Activated naive CD4-positive, alpha-beta T cell treated with anti-CD3 and anti-CD28 coated beads, Interleukin-2, amount 50 U/mL, for 16 hours (primary cell): ENCODE results near the gene APBB3.
"Not testable (repeated sequence)": the region's sequence is repeated elsewhere in the genome, so short reads cannot be mapped to it uniquely, and the experiment has no call there.

Source experiments
- DNase-seq: peaks from one replicate; pipeline ENCODE4 v3.0.0-alpha.2; 2020

The APBB3 gene, protein sequence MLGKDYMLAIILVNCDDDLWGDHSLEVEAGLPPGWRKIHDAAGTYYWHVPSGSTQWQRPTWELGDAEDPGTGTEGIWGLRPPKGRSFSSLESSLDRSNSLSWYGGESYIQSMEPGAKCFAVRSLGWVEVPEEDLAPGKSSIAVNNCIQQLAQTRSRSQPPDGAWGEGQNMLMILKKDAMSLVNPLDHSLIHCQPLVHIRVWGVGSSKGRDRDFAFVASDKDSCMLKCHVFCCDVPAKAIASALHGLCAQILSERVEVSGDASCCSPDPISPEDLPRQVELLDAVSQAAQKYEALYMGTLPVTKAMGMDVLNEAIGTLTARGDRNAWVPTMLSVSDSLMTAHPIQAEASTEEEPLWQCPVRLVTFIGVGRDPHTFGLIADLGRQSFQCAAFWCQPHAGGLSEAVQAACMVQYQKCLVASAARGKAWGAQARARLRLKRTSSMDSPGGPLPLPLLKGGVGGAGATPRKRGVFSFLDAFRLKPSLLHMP

DNA sequence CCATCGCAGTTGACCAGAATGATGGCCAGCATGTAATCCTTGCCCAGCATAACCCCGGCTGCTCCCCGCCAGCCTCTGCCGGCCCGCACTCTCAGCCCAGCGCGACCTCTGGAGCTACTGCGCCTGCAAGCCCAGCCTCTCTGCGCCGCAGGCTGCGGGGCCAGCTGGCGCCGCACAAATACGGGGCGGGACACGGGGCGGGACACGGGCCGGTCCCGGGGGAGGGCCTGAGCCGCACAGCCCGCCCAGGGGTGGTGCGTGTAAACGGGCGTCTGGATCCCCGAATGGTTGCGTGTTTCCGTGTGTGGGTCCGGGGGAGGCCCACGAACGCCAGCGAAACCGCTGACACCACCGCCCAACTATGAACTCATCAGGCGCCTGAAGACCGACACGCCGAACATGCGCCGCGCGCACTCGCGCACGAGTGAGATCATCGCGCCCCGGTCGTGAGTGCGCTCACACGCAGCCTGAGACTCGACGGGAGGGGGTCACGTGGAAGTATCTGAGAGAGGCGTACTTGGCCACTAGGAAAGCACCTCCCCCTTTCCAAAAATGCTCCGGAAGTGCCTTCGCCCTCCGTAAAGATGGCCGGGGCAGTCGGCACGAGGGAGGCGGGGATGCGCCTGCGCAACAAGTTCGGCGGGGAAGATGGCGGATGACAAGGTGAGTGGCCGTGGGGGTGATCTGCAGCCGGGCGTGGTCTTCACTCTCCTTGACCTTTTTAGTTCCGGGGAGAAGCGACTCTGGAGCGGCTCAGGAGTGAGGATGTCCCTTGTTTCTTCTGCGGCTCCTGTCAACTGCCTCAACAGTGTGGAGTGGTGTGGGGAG, at the start of gene APBB3, which contains the start of gene SLC35A4:
Gene APBB3, minus strand, starts transcription at position 403 of the 828 bp plus-strand sequence. Its CDS starts 353 bp downstream, at position 50.
Gene SLC35A4, plus strand, starts transcription at position 633 of the 828 bp plus-strand sequence. CDS start 2,342 bp downstream, outside the sequence.
- DNase-seq = peak; percentile 96

DNA sequence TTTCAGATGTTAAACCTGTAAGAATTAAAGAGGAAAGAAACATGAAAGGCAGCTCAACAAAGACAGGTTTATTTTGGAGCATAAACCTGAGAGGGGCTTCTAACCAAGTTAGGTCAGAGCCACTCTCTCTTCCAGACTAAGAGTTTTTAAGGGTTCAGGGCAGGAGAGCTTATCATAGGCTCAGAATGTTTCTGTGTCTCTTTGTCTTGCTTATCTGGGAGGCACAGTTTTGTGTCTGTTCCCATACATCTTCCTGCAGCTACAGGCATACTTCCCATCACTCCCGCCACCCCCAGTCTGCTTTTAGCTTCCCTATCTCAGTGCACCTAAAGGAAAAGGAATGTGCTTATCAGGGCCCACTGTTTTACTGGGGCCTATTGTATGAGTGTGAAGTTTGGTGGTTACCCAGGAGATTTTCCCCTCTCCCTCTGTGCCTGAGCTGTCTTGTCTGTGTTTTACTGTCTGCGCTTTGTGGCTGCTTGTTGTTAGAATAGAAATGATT, 46.7 kb upstream of the APBB3 start:
- DNase-seq = no peak

DNA sequence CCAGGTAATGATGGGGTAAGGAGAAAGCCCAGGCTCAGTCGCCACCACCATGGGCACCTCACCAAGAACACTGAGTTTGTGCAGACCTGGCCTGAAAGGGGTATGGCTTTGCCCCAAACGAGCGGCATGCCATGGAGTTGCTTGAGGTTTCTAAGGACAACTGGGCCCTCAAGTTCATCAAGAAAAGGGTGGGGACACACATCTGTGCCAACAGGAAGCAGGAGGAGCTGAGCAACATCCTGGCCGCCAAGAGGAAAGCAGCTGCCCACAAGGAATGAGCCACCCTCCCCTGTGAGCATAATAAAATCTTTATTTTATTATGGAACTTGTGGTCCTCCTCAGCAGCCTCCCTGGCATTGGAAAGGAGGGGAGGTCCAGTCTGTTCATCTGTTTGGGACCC, 44.7 kb upstream of the APBB3 start:
- no peak for DNase-seq

DNA sequence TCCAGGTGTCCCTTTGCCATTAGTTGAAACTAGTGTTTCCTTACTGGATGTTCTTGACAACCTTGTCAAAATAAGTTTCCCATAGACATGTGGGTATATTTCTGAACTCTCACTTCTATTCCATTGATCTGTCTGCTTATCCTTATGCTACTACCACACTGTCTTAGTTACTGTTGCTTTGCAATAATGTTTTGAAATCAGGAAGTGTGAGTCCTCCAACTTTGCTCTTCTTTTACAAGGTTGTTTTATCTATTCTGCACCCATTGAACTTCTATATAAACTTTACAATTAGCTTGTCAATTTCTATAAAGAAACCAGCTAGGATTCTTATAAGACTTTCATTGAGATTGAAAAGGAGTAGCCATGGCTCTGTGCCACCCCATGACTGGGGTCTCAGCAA, 44.3 kb upstream of the APBB3 start:
- DNase-seq = no peak

DNA sequence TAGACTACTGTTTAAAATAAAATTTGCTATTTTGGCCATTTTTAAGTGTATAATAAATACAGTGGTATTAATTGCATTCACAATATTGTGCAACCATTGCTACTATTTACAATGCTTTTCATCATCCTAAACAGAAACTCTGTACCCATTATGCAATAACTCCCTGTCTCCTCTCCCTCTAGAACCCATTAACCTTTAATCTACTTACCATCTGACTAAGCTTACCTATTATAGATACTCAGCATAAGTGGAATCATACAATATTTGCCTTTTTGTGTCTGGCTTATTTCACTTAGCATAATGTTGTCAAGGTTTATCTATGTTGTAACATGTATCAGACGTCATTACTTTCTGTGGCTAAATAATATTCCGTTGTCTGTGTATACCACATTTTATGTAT, 42.6 kb upstream of the APBB3 start:
- no peak for DNase-seq

DNA sequence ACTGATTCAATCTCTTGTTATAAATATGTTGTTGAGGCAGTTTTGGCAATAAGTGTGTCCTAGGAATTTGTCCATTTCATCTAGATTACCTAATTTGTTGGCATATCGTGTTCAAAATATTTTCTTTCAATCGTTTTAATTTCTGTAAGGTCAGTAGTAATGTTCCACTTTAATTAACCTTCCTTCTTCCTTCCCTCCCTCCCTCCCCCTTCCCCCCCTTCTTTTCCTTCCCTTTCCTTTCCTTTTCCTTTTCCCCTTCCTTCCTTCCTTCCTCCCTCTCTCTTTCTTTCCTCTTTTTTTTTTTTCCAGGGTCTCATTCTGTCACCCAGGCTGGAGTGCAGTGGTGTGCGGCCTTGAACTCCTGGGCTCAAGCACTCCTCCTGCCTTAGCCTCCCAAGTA, 41.5 kb upstream of the APBB3 start:
- DNase-seq = no peak

DNA sequence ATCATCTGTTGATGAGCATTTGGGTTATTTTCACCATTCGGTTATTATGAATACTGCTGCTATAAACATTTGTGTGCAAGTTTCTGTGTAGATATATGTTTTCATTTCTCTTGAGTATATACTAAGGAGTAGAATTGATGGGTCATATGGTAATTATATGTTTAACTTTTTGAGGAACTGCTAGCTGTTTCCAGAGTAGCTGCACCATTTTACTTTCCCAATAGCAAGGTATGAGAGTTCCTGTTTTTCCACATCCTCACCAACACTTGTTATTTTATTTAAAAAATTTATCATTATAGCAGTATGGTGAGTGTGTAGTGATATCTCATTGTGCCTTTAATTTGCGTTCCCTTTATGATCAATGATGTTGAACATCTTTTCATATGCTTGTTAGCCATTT, 39.3 kb upstream of the APBB3 start:
- no peak for DNase-seq

DNA sequence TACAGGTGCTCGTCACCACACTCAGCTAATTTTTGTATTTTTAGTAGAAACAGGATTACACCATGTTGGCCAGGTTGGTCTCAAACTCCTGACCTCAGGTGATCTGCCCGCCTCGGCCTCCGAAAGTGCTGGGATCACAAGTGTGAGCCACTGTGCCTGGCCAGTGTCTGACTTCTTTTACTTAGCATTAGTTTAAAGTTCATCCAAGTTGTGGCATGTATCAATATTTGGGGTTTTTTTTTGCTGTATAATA, 39.0 kb upstream of the APBB3 start:
- DNase-seq = not testable (repeated sequence)

DNA sequence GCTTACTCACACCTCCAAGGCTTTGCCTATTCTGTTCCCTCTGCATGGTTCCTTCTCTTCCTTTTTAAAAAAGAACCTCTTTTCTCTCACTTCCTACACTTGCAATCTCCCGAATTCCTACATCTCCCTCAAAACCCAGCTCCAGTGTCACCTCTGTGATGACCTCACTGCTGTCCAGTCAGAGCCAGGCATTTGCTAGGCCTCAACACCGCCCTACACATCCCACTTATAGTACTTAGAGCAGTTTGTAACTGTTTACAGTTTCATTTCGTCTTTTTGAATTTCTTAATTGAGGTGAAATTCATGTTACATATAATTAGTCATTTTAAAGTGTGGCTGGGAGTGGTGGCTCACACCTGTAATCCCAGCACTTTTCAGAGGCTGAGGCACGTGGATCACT, 37.7 kb upstream of the APBB3 start:
- DNase-seq = no peak

DNA sequence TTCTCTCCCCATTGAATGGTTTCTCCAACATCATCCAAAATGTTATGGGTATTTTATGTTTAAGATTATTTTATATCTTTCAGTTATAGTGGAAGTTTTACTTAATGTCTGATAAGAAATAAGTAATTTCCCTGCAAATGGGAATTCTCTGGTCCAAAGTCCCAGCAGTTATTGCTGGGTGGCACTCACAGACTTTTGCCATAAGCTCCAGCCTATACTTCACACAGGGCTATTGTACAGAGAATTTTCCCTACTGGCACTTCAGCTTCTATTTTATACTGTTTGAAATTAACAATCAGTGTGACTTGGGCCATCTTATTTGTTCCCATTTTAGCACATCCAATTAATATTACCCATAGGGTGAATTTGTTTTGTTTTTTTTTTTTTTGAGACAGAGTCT, 35.7 kb upstream of the APBB3 start:
- DNase-seq = no peak

DNA sequence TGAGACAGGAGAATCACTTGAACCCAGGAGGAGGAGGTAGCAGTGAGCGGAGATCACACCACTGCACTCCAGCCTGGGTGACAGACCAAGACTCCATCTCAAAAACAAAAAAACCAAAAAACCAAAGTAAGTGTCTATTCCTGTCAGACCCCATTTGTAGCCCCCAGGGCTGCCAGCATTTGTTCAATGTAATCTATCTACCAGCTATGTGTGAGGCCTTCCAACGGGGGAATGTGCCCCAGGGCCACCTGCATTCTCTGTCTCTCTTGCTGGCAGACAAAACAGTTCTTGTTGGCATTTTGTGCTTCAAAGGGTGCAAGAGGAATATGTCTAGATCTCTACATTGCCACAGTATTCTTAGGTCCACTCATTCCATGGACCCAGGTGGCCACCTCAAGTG, 34.4 kb upstream of the APBB3 start:
- no peak for DNase-seq

DNA sequence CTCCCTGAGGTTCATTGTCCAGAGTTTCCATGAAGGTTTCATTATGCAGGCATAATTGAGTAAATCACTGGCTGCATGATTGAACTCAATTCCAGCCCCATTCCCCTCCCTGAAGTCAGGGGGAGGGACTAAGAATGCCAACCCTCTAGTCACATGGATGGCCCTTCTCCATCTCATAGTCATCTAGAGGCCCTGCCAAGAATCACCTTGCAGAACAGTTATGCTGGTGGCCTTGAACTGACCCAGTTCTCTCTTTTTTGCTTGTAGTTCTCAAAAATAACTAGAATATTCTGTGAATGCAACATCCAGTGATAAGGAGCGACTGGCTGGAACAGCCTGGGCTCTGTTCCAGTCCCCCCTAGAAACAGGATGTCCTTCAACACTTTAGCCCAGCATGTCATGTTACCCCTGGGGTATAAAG, 31.9 kb upstream of the APBB3 start:
- DNase-seq = no peak

DNA sequence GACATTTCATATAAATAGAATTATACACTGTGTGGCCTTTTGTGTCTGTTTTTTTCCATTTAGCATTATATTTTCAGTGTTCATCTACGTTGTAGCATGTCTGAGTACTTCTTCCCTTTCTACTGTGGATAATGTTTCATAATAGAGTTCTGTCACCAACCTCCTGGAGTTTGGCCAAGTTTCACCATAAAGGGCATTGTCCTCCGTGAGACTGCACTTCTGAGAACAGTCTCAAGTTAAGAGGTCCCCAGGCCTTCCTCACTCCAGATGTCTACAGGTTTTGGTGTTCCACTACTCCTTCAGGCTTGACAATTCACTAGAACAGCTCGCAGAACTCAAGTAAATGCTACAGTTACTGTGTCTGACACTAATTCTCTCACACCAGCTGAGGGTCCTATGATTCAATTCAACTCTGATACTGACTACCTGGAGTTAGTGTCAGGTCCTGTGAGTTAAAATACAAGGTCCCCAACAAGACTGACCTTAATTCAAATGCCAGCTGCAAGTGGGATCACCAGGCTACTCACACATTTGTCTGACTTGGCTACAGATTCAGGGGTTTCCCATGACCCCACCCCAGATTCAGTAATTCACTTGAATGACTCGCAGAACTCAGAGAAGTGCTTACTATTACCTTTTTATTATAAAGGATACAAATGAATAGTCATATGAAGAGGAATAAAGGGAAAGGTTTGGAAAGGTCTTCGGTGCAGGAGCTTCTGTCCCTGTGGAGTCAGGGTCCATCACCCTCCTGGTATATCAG, 31.3 kb upstream of the APBB3 start:
- no peak for DNase-seq

DNA sequence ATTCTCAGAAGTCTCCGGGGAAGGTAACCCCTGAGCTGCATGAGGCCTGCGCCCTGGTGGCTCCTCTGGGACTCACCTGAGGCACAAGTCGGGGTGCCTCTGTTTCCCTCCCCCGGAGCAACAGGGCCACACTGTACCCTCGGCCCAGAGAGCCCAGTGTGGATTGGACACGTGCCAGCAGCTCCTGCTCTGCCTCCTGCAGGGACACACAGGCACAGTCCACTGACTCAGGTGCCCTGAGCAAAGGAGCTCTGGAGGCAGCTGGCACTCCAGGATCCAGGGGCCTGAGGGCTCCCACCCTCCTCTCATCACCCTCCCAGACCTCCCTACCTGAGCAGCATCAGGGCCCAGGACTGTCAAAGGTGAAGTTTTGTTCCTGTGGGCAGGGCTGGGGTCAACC, 29.8 kb upstream of the APBB3 start:
- DNase-seq = no peak

DNA sequence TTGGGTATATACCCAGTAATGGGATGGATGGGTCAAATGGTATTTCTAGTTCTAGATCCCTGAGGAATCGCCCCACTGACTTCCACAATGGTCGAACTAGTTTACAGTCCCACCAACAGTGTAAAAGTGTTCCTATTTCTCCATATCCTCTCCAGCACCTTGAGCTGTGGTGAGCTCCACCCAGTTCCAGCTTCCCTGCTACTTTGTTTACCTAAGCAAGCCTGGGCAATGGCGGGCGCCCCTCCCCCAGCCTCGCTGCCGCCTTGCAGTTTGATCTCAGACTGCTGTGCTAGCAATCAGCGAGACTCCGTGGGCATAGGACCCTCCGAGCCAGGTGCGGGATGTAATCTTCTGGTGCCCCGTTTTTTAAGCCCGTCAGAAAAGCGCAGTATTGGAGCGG, 28.7 kb upstream of the APBB3 start:
- DNase-seq = not testable (repeated sequence)

DNA sequence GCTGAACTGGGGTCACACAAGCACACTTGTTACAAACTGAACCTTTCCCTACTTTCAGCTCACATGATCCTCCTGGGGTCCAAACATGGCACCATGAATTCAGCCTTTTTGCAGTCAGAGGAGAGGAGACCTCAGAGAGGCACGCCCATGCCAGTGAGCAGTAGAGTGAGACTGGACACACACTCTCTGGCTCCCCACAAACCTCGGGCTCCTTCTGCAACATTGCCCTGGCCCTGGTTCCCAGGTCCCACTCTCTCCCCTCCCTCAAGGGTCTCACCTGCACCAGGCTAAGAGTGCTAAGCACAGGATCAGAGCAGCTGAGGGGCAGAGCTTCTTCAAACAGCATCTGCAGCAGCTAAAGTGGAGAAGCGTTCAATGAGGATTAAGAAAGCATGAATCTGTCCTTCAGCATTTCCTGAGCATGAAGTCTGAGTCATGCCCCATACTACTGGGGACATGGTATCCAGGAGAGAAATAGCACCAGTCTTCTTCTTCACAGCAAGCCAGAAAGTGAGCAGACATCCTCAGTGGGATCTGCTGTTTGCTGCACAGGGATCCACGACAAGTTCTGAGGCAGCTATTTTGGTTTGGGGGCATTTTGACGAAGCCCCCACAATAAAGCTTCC, 27.5 kb upstream of the APBB3 start:
- no peak for DNase-seq

DNA sequence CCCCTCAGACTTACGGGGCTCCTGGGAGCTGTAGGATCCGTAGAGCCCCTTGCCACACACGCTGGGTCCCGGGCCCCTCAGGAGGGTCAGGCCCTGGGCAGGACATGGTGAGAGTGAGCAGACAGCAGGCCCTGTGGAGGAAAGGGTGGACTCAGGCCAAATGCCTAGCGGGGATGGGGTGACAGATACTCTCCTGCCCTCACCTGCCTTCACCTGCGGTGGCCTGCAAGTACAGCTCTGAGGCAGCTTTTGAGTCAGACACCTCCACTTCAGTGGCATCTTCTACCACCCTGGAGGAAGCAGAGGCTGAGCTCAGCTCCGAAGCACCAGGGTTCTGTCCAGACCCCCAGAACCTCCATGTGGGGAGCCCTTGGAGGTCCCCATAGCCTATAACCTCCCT, 26.5 kb upstream of the APBB3 start:
- DNase-seq = no peak

DNA sequence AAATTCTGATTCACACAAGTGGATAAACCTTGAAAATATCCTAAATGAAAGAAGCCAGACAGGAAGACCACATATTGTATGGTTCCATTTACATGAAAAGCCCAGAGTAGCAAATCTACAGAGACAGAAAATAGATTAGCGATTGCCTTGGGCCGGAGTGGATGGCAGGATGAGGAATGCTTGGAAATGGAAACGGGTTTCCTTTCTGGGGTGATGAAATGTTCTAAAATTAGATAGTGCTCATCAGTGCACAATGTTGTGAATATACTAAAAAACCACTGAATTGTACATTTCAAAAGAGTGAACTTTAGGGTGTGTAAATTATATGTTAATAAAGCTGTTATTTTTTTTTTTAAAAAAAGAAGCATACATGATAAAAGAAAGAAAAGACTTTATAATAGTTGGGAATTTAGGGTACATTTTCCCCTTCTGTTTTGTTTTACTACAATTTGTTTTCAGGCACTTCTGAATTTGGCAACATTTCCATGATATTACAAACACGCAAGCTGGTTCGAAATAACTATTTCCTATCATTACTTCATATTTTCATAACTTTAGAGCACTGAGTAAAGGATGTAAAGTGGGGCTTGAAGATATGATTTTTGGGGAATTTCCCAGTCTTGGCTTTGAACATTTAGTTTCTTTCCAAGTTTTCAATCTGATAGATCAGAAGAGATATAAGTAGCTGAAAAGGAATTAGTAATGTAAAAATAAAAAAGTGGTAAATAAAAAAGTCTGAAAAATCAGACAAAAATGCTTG, 24.1 kb upstream of the APBB3 start:
- DNase-seq = no peak

DNA sequence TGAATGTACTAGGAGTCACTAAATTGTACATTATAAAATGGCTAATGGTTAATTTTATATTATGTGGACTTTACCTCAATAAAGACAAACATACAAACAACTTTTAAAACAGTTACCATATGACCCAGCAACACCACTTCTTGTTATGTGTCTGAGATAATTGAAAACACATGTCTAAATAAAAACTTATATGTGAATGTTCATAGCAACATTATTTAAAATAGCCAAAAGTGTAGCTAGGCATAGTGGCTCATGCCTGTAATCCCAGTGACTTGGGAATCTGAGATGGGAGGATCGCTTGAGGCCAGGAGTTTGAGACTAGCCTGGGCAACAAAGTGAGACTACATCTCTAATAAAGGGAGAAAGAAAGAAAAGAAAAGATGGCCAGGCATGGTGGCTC, 23.1 kb upstream of the APBB3 start:
- no peak for DNase-seq

DNA sequence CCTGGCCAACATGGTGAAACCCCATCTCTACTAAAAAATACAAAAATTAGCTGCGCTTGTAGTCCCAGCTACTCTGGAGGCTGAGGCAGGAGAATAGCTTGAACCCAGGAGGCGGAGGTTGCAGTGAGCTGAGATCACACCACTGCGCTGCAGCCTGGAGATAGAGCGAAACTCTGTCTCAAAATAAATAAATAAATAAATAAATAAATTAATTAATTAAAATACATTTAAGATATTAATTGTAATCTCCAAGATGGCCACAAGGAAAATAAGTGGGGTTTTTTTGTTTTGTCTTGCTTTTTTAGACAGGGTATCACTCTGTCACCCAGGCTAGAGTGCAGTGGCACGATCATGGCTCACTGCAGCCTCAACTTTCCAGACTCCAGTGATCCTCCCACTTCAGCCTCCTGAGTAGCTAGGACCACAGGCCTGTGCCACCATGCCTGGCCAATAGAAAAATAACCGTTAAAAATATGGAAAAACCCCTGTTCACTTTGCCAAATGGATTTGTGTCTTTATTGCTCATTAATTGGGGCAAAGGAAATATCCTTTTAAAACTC, 14.9 kb upstream of the APBB3 start:
- not testable (repeated sequence) for DNase-seq

DNA sequence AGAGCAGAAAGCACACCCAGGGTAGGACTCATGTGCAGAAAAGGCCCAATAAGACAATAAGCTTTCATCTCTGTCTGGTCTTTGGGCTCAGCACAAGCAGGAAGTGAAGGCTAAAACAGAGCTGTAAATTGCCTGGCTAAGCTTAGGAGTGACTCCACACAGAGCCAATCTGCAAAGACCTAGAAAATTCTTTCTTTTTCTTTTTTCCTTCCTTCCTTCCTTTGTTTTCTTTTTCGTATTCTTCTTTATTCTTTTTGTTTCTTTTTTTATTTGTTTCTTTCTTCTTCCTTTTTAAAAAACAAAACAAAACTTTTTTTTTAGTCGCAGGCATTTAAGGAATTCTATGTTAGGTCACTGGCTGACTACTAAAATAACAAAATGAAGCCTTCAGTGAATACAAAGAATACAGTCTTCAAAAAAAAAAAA, 12.4 kb upstream of the APBB3 start:
- DNase-seq = no peak

DNA sequence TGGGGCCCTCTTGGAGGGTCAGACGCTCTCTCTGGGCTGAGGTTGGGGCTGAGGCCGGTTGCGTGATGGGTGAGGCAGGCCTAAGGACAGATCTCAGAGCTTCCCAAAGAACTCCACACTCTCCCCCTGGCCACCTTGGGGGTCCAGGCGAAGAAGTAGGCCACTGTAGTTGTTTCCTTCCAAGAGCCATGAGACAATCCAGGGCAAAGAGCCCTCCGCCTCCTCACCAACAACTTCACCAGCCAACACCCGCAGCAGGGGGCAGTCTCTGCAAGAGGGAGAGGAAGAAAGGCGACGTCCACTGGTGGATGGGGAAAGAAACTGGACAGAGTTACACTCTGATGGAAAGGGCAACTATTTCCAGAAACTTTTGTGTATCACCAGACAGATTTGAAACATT, 10.9 kb upstream of the APBB3 start:
- no peak for DNase-seq
